ENCODE data around the gene LARGE1. TPM values are rescaled to one million over a fixed set of nuclear protein-coding genes. Genes with fewer than 3 reads are reported as not detected.
"Not testable (repeated sequence)": the region's sequence is repeated elsewhere in the genome, so short reads cannot be mapped to it uniquely, and the experiment has no call there.

The LARGE1 gene
- total RNA-seq, 1 donor, result 15.0 TPM

- H3K4me3 ChIP-seq (ENCODE audit: low read depth, low read length), result no peak overlapping the region
- no peak for TF ChIP-seq CTCF (IDR thresholded peaks at IDR 0.05; ENCODE audit: insufficient read depth, low read length)
- DNase-seq (ENCODE audit: low read depth), result no peak
Observed at GRCh38 chr22:33866511-33866910, 53.8 kb downstream of the LARGE1 start.

- H3K4me3 ChIP-seq (ENCODE audit: low read depth, low read length), result no peak overlapping the region
- TF ChIP-seq CTCF (IDR thresholded peaks at IDR 0.05; ENCODE audit: insufficient read depth, low read length), result no peak
- DNase-seq (ENCODE audit: low read depth), result no peak
Observed at GRCh38 chr22:33865996-33866395, 54.3 kb downstream of the LARGE1 start.

- TF ChIP-seq CTCF (IDR thresholded peaks at IDR 0.05; ENCODE audit: insufficient read depth, low read length), result no peak
- no peak overlapping the region for H3K4me3 ChIP-seq (ENCODE audit: low read depth, low read length)
- no peak for DNase-seq (ENCODE audit: low read depth)
Observed at GRCh38 chr22:33865248-33865647, 55.0 kb downstream of the LARGE1 start.

- no peak for DNase-seq (ENCODE audit: low read depth)
- no peak overlapping the region for H3K4me3 ChIP-seq (ENCODE audit: low read depth, low read length)
- TF ChIP-seq CTCF (IDR thresholded peaks at IDR 0.05; ENCODE audit: insufficient read depth, low read length), result no peak
Observed at GRCh38 chr22:33864723-33865130, 55.5 kb downstream of the LARGE1 start.

- no peak overlapping the region for H3K4me3 ChIP-seq (ENCODE audit: low read depth, low read length)
- TF ChIP-seq CTCF (IDR thresholded peaks at IDR 0.05; ENCODE audit: insufficient read depth, low read length), result no peak
- DNase-seq (ENCODE audit: low read depth), result no peak
Observed at GRCh38 chr22:33861216-33861875, 58.9 kb downstream of the LARGE1 start.

GRCh38 chr22:33860386-33860785, 59.9 kb downstream of the LARGE1 start:
- no peak for TF ChIP-seq CTCF (IDR thresholded peaks at IDR 0.05; ENCODE audit: insufficient read depth, low read length)
- no peak for DNase-seq (ENCODE audit: low read depth)
- no peak overlapping the region for H3K4me3 ChIP-seq (ENCODE audit: low read depth, low read length)

GRCh38 chr22:33859311-33859710, 61.0 kb downstream of the LARGE1 start:
- TF ChIP-seq CTCF (IDR thresholded peaks at IDR 0.05; ENCODE audit: insufficient read depth, low read length), result no peak
- no peak overlapping the region for H3K4me3 ChIP-seq (ENCODE audit: low read depth, low read length)
- DNase-seq (ENCODE audit: low read depth), result no peak

- H3K4me3 ChIP-seq (ENCODE audit: low read depth, low read length), result not testable (repeated sequence)
Observed at GRCh38 chr22:33858653-33859052, 61.6 kb downstream of the LARGE1 start.

GRCh38 chr22:33857767-33858166, 62.5 kb downstream of the LARGE1 start:
- DNase-seq (ENCODE audit: low read depth), result not testable (repeated sequence)

More at GRCh38 chr22:33858653-33859052, 61.6 kb downstream of the LARGE1 start:
- DNase-seq (ENCODE audit: low read depth), result not testable (repeated sequence)

More at GRCh38 chr22:33857767-33858166, 62.5 kb downstream of the LARGE1 start:
- H3K4me3 ChIP-seq (ENCODE audit: low read depth, low read length), result not testable (repeated sequence)
